Esophagus squamous epithelium (tissue), 4 donors: ENCODE results near the gene FOXP1.

Source experiments
- POLR2A ChIP-seq, 4 donors: fragments of 450-650 bp; IDR thresholded peaks; one replicate each; pipeline ENCODE4 v1.6.1; 2017; ENCODE audit warnings: antibody characterized with exemption in 4 of 4, mild to moderate bottlenecking in 4 of 4, moderate library complexity in 3 of 4
- TF ChIP-seq, protein P1 (sequence below), 6 experiments: fragments of 450-650 bp in 4 of 6; fragments of 200-600 bp in 2 of 6; sonication (generic) in 2 of 6; IDR thresholded peaks; one replicate each; pipeline ENCODE4 v1.5.1; 2016 to 2019; ENCODE audit warnings: antibody characterized with exemption in 6 of 6, mild to moderate bottlenecking in 4 of 6, moderate library complexity in 4 of 6

DNA sequence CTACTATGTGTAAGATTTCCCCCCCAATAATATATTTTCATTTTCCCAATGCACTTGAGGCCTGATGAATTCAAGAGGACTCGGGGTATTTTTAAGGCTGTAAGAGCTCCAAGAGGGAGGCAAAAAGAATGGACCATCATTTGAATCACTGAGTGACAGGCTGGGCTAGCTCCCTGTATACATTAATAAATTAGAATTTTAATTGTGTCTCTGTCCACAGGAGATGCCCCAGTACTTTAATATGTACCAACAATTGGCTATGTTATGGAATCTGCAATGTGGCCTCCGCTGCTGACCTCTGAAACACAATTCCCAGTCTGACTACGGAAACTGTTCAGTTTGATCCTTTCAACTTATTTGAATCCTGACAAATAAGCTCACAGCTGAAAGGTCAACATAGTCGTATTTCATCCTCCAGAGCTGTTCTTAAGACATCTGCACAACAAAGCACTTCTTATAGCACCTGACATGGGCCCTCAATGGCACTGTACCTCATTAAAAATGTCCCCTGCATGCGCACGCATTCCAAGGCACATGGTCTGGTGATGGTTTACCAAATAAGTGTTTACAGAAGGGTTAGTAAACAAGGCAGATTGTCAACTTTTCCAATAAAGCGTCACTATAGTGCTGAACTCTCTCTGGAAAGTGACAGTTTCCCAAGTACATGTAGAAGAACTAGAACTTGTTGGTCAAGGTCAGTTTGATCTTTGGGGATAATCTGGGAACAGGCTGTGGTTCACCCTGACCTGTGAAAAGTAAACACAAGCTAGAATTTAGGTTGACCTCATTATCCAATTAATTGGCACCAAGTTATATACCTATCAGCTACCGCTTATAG lies 472.9 kb downstream of the FOXP1 start:
- TF ChIP-seq, protein P1, sequence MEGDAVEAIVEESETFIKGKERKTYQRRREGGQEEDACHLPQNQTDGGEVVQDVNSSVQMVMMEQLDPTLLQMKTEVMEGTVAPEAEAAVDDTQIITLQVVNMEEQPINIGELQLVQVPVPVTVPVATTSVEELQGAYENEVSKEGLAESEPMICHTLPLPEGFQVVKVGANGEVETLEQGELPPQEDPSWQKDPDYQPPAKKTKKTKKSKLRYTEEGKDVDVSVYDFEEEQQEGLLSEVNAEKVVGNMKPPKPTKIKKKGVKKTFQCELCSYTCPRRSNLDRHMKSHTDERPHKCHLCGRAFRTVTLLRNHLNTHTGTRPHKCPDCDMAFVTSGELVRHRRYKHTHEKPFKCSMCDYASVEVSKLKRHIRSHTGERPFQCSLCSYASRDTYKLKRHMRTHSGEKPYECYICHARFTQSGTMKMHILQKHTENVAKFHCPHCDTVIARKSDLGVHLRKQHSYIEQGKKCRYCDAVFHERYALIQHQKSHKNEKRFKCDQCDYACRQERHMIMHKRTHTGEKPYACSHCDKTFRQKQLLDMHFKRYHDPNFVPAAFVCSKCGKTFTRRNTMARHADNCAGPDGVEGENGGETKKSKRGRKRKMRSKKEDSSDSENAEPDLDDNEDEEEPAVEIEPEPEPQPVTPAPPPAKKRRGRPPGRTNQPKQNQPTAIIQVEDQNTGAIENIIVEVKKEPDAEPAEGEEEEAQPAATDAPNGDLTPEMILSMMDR (IDR thresholded peaks at IDR 0.05) = no peak
- no peak for TF ChIP-seq POLR2A (IDR thresholded peaks at IDR 0.05)
